HepG2 (cell line): ENCODE measurements around the gene CD7. TPM values are rescaled to one million over a fixed set of nuclear protein-coding genes. Genes with fewer than 3 reads are reported as not detected.

Experiments
- ATM ChIP-seq: fragments of 450-650 bp; IDR thresholded peaks from 2 replicates; pipeline ENCODE4 v1.7.1; 2017; ENCODE audit warnings: mild to moderate bottlenecking, borderline replicate concordance
- CCAR2 ChIP-seq: fragments of 200-400 bp; formaldehyde crosslinking; optimal IDR thresholded peaks from 2 replicates; pipeline ENCODE3; 2018; ENCODE audit warnings: low read depth, mild to moderate bottlenecking, low read length, moderate library complexity
- ETV6 ChIP-seq: sonication (generic); formaldehyde crosslinking; conservative IDR thresholded peaks from 2 replicates; pipeline ENCODE4 v1.4.0; 2020; ENCODE audit warnings: missing genetic modification reagents
- GATA4 ChIP-seq: sonication (generic); IDR thresholded peaks from 2 replicates; pipeline ENCODE4 v1.6.1; 2016; ENCODE audit warnings: antibody characterized with exemption, low read depth, borderline replicate concordance
- HES4 ChIP-seq: sonication (generic); formaldehyde crosslinking; IDR thresholded peaks from 2 replicates; pipeline ENCODE4 v1.9.0; 2021; ENCODE audit warnings: mild to moderate bottlenecking, missing genetic modification reagents, borderline replicate concordance
- KAT8 ChIP-seq: IDR thresholded peaks from 2 replicates; pipeline ENCODE4 v1.6.1; 2016; ENCODE audit warnings: missing genetic modification reagents, missing compliant biosample characterization
- KDM1A ChIP-seq: IDR thresholded peaks from 2 replicates; pipeline ENCODE4 v1.6.1; 2016; ENCODE audit warnings: missing compliant biosample characterization
- MED13 ChIP-seq: sonication (generic); formaldehyde crosslinking; IDR thresholded peaks from 2 replicates; pipeline ENCODE4 v1.5.0; 2020; ENCODE audit warnings: missing genetic modification reagents
- RAD51 ChIP-seq: fragments of 450-650 bp; IDR thresholded peaks from 2 replicates; pipeline ENCODE4 v1.6.1; 2016; ENCODE audit warnings: borderline replicate concordance
- RBM39 ChIP-seq: fragments of 200-400 bp; formaldehyde crosslinking; IDR thresholded peaks from one replicate; pipeline ENCODE4 v1.6.1; 2018; ENCODE audit warnings: antibody characterized with exemption, mild to moderate bottlenecking, low read depth, low read length; ENCODE audit not compliant: poor library complexity, severe bottlenecking
- ZBTB20 ChIP-seq: sonication (generic); formaldehyde crosslinking; IDR thresholded peaks from 2 replicates; pipeline ENCODE4 v1.8.1; 2023; ENCODE audit warnings: missing genetic modification reagents, low read depth, mild to moderate bottlenecking, borderline replicate concordance
- ZBTB21 ChIP-seq: sonication (generic); formaldehyde crosslinking; IDR thresholded peaks from 2 replicates; pipeline ENCODE4 v1.4.0; 2020; ENCODE audit warnings: missing genetic modification reagents
- ZNF274 ChIP-seq: sonication (generic); formaldehyde crosslinking; IDR thresholded peaks from 2 replicates; pipeline ENCODE4 v1.5.1; 2020; ENCODE audit warnings: mild to moderate bottlenecking, missing genetic modification reagents
- ZNF337 ChIP-seq: sonication (generic); formaldehyde crosslinking; IDR thresholded peaks from 2 replicates; pipeline ENCODE4 v1.5.1; 2020; ENCODE audit warnings: missing genetic modification reagents, low read depth, mild to moderate bottlenecking, borderline replicate concordance
- ZNF468 ChIP-seq: sonication (generic); formaldehyde crosslinking; IDR thresholded peaks from 2 replicates; pipeline ENCODE4 v1.8.0; 2022; ENCODE audit warnings: mild to moderate bottlenecking, moderate library complexity, missing genetic modification reagents
- polyA plus RNA-seq, 8 experiments: library from polyadenylated mRNA; depleted of rRNA in 3 of 8; stranded (reverse) in 7 of 8; unstranded in 1 of 8; fragments of >200 nt; fragmentation: Illumina TruSeq in 4 of 8; extraction: Trizol in 4 of 8; gene quantifications; 2 replicates each; pipeline versions ENCODE4 v1.2.1 to v1.2.3, GENCODE V29; 2011 to 2016; ENCODE audit warnings: low read depth in 4 of 8, missing spikeins in 1 of 8, mixed read lengths in 1 of 8; ENCODE audit not compliant: insufficient read depth in 1 of 8
- total RNA-seq, 5 experiments: library from RNA; depleted of rRNA; stranded (reverse); fragments of >200 nt; fragmentation: Illumina TruSeq; extraction: Trizol; gene quantifications; 2 replicates each; pipeline ENCODE4 v1.2.3, GENCODE V29; 2016; ENCODE audit warnings: low read depth in 1 of 5
- TF ChIP-seq, protein P1 (sequence below): IDR thresholded peaks from 2 replicates; pipeline ENCODE4 v1.6.1; 2016; ENCODE audit warnings: missing compliant biosample characterization, missing genetic modification reagents, borderline replicate concordance
- TF ChIP-seq, protein P2 (sequence below): sonication (generic); formaldehyde crosslinking; IDR thresholded peaks from 2 replicates; pipeline ENCODE4 v1.4.0; 2020; ENCODE audit warnings: missing genetic modification reagents
- TF ChIP-seq, protein P3 (sequence below): sonication (generic); formaldehyde crosslinking; IDR thresholded peaks from 2 replicates; pipeline ENCODE4 v1.8.0; 2022; ENCODE audit warnings: mild to moderate bottlenecking, missing genetic modification reagents, borderline replicate concordance

Gene CD7
- total and polyA plus RNA-seq, 2 of the 13 experiments (the other 11 are each of a cell fraction or from before 2014, with no cell fraction given): 67.6 to 76.4 TPM

DNA sequence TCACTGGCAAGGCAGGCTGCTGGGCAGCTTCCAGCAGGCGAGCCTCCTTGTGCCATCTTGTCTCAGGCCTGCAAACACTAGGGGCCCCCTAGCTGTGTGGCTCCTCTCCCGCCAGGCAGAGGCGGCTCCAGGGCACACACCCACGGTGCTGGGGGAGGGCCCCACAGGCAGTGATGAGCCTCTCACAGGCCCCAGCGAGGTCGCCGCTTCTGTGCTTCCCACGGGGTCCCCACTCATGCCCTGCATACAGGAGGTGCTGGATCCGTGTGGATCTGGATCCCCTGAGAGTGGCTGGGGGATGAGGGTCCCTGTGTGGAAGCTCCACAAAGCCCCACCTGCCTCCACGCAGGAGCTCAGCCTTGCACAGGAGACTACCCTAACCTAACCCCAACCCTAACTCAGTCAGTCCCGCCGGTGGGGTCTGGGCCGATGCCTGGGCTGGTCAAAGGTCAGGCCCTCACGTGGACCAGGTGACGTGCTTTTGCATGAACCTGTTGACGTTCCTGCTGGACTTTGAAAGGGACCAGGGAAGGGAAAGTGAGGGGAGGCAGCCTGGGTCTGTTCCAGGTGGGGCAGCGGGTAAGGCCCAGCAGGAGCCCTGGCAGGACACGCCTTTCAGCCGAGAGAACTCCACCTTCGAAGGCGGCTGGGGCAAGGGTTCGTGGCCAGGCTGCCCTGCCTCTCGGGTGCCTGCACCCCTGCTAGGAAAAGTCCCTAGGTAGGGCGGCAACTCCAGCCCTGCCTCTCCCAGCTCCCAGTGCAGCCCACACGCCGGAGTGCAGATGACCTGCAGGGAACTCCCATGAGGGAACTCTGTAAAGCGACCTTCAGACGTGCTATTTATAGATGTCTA is 11.0 kb upstream of the CD7 start (continued):
- 0 out of 2 replicates have a peak, but pooled peaks have one; percentile 33 for TF ChIP-seq GATA4
- TF ChIP-seq ZBTB21 (CRISPR knock-in tag): peak; percentile 91
- TF ChIP-seq, protein P1, sequence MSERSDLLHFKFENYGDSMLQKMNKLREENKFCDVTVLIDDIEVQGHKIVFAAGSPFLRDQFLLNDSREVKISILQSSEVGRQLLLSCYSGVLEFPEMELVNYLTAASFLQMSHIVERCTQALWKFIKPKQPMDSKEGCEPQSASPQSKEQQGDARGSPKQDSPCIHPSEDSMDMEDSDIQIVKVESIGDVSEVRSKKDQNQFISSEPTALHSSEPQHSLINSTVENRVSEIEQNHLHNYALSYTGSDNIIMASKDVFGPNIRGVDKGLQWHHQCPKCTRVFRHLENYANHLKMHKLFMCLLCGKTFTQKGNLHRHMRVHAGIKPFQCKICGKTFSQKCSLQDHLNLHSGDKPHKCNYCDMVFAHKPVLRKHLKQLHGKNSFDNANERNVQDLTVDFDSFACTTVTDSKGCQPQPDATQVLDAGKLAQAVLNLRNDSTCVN (CRISPR knock-in tag): 0 out of 2 replicates have a peak, but pooled peaks have one; percentile 39
- TF ChIP-seq, protein P2, sequence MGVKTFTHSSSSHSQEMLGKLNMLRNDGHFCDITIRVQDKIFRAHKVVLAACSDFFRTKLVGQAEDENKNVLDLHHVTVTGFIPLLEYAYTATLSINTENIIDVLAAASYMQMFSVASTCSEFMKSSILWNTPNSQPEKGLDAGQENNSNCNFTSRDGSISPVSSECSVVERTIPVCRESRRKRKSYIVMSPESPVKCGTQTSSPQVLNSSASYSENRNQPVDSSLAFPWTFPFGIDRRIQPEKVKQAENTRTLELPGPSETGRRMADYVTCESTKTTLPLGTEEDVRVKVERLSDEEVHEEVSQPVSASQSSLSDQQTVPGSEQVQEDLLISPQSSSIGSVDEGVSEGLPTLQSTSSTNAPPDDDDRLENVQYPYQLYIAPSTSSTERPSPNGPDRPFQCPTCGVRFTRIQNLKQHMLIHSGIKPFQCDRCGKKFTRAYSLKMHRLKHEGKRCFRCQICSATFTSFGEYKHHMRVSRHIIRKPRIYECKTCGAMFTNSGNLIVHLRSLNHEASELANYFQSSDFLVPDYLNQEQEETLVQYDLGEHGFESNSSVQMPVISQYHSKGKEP: 0 out of 2 replicates have a peak, but pooled peaks have one; percentile 72
- TF ChIP-seq, protein P3, sequence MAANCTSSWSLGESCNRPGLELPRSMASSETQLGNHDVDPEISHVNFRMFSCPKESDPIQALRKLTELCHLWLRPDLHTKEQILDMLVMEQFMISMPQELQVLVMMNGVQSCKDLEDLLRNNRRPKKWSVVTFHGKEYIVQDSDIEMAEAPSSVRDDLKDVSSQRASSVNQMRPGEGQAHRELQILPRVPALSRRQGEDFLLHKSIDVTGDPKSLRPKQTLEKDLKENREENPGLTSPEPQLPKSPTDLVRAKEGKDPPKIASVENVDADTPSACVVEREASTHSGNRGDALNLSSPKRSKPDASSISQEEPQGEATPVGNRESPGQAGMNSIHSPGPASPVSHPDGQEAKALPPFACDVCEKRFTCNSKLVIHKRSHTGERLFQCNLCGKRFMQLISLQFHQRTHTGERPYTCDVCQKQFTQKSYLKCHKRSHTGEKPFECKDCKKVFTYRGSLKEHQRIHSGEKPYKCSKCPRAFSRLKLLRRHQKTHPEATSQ (CRISPR knock-in tag): peak; percentile 86
- TF ChIP-seq RAD51: no peak
- peak; percentile 85; the same call in 1 of the 2 replicates for TF ChIP-seq MED13 (CRISPR knock-in tag)
- 0 out of 2 replicates have a peak, but pooled peaks have one; percentile 43 for TF ChIP-seq ZNF468
- TF ChIP-seq KAT8 (CRISPR knock-in tag): peak; percentile 77; the same call in 1 of the 2 replicates
- TF ChIP-seq HES4 (CRISPR knock-in tag): no peak; the same call in 1 of the 2 replicates
- no peak for TF ChIP-seq ATM
- TF ChIP-seq ZNF337 (CRISPR knock-in tag): no peak
- TF ChIP-seq RBM39: peak; percentile 70
- TF ChIP-seq ZNF274 (CRISPR knock-in tag): peak; percentile 69; the same call in 1 of the 2 replicates
- peak; percentile 86; the same call in 1 of the 2 replicates for TF ChIP-seq ZBTB20
- peak; percentile 20; the same call in 1 of the 2 replicates for TF ChIP-seq KDM1A (CRISPR knock-in tag)
- TF ChIP-seq CCAR2: no peak
- no peak for TF ChIP-seq ETV6 (CRISPR knock-in tag)
